DND-41 (cell line): ENCODE measurements around the gene SMARCC2.

Experiments used
- ATAC-seq: fragments of 200-7000 bp; cut with Tn5 transposase; 3 replicates; pipeline ENCODE4 v1.9.1; 2021; ENCODE audit warnings: low read depth; ENCODE audit not compliant: insufficient read depth
- DNase-seq: peaks from one replicate; pipeline ENCODE4 v3.0.0-alpha.2; 2020
- H2AFZ ChIP-seq: 2 replicates; pipeline ENCODE4 v1.6.0; 2012; ENCODE audit warnings: low read depth, low read length
- H3K27ac ChIP-seq: 2 replicates; pipeline ENCODE4 v1.5.1; 2012; ENCODE audit warnings: low read length, inconsistent platforms
- H3K27me3 ChIP-seq: fragments of 200-600 bp; sonication (generic); 2 replicates; pipeline ENCODE4 v1.6.0; 2012; ENCODE audit warnings: low read length, mild to moderate bottlenecking, inconsistent platforms; ENCODE audit not compliant: insufficient read depth, poor library complexity
- H3K36me3 ChIP-seq: 2 replicates; pipeline ENCODE4 v1.5.1; 2012; ENCODE audit warnings: low read length, inconsistent platforms; ENCODE audit not compliant: insufficient read depth
- H3K4me1 ChIP-seq: 2 replicates; pipeline ENCODE4 v1.5.1; 2012; ENCODE audit warnings: mild to moderate bottlenecking, low read length; ENCODE audit not compliant: insufficient read depth
- H3K4me2 ChIP-seq: 2 replicates; pipeline ENCODE4 v1.6.0; 2012; ENCODE audit warnings: mild to moderate bottlenecking, moderate library complexity, low read length, inconsistent platforms; ENCODE audit not compliant: insufficient read depth
- H3K4me3 ChIP-seq, 2 experiments: fragments of 200-600 bp in 1 of 2; shearing (Covaris generic) in 1 of 2; 2 replicates each; pipeline ENCODE4 v1.5.1; 2012 to 2016; ENCODE audit warnings: inconsistent platforms in 2 of 2, low read length in 2 of 2, mild to moderate bottlenecking in 2 of 2, low read depth in 1 of 2, moderate library complexity in 1 of 2
- H3K79me2 ChIP-seq: 2 replicates; pipeline ENCODE4 v1.6.0; 2012; ENCODE audit warnings: low read length, inconsistent platforms; ENCODE audit not compliant: insufficient read depth
- H3K9ac ChIP-seq: 2 replicates; pipeline ENCODE4 v1.6.0; 2012; ENCODE audit warnings: low read depth, mild to moderate bottlenecking, inconsistent platforms, low read length, moderate library complexity
- H3K9me3 ChIP-seq: 2 replicates; pipeline ENCODE4 v1.5.1; 2012; ENCODE audit warnings: low read length, moderate library complexity, mild to moderate bottlenecking, inconsistent platforms; ENCODE audit not compliant: insufficient read depth, severe bottlenecking
- H4K20me1 ChIP-seq: 2 replicates; pipeline ENCODE4 v1.6.0; 2012; ENCODE audit warnings: low read length; ENCODE audit not compliant: insufficient read depth
- CTCF ChIP-seq: IDR thresholded peaks from 2 replicates; pipeline ENCODE4 v1.5.1; 2012; ENCODE audit warnings: borderline replicate concordance, low read length, moderate library complexity, mild to moderate bottlenecking; ENCODE audit not compliant: poor library complexity, severe bottlenecking; ENCODE audit errors: extremely low read depth
- EZH2 ChIP-seq: IDR thresholded peaks from 3 replicates; pipeline ENCODE4 v1.6.1; 2012; ENCODE audit warnings: borderline replicate concordance, low read depth, mild to moderate bottlenecking, moderate library complexity, low read length, inconsistent platforms; ENCODE audit not compliant: severe bottlenecking

SMARCC2 gene

GRCh38 chr12:56188131-56188777, 1.0 kb downstream of the SMARCC2 start:
- H3K9me3 ChIP-seq: no peaks in the 10 kb centered on the region
- ATAC-seq (peak; percentile 16; the same call in 2 of the 3 replicates), DNase-seq (peak; percentile 48)
- H3K4me1 ChIP-seq: peaks cover 46% of the 10 kb centered on the region
- no peaks in the 10 kb centered on the region for H3K27me3 ChIP-seq
- H3K4me2 ChIP-seq: peak overlapping the region; percentile 77
- H3K36me3 ChIP-seq: peaks cover 47% of the 10 kb centered on the region
- H4K20me1 ChIP-seq: peaks cover 13% of the 10 kb centered on the region
- peak overlapping the region; percentile 79 for H3K9ac ChIP-seq
- peak overlapping the region; percentile 67 for H3K27ac ChIP-seq
- H2AFZ ChIP-seq: peak overlapping the region; percentile 57; the same call in 1 of the 2 replicates
- H3K4me3 ChIP-seq: peak overlapping the region; percentile 89 to 94; a peak in 3 of 4 replicates
- peaks cover 62% of the 10 kb centered on the region for H3K79me2 ChIP-seq
- TF ChIP-seq CTCF (no peak), EZH2 (no peak)

DNA sequence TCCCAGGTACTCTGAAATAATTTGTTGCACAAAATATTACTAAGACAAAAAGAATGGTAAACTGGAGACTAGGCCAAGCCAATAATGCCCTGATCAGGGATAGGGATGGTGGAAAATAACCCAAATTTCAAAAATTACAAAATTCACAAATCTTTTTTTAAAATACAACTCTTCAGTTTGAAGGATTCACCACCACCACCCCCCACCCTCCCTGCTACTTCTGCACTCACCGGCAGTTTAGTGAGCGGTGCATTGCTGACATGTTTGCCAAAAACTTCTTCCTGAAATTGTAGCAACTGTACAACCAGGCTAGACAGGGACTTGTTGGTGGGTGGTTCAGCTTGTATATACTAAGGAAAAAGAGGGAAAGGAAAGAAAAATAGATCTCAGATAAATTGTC, 2.3 kb downstream of the SMARCC2 start:
- H3K27me3 ChIP-seq: no peaks in the 10 kb centered on the region
- no peak overlapping the region for H2AFZ ChIP-seq
- peak overlapping the region; percentile 77 for H3K4me2 ChIP-seq
- H3K27ac ChIP-seq: no peak overlapping the region; the same call in 1 of the 2 replicates
- peaks cover 56% of the 10 kb centered on the region for H3K36me3 ChIP-seq
- TF ChIP-seq CTCF (no peak), EZH2 (no peak)
- H3K79me2 ChIP-seq: peaks cover 62% of the 10 kb centered on the region
- no peak for ATAC-seq
- H3K4me1 ChIP-seq: peaks cover 40% of the 10 kb centered on the region
- peaks cover 13% of the 10 kb centered on the region for H4K20me1 ChIP-seq
- H3K4me3 ChIP-seq: peak overlapping the region in 1 of 2 experiments; percentile 94; a peak in 1 of 4 replicates
- peak overlapping the region; percentile 79 for H3K9ac ChIP-seq
- no peak for DNase-seq
- H3K9me3 ChIP-seq: no peaks in the 10 kb centered on the region

GRCh38 chr12:56178347-56178746, 10.9 kb downstream of the SMARCC2 start:
- peaks cover 83% of the 10 kb centered on the region for H3K36me3 ChIP-seq

More at GRCh38 chr12:56178347-56178746, 10.9 kb downstream of the SMARCC2 start:
- no peak for DNase-seq
- no peaks in the 10 kb centered on the region for H3K79me2 ChIP-seq
- H3K27ac ChIP-seq: no peak overlapping the region
- ATAC-seq: no peak
- H3K9ac ChIP-seq: no peak overlapping the region
- H3K4me3 ChIP-seq: no peak overlapping the region
- no peak for TF ChIP-seq EZH2
- no peak for TF ChIP-seq CTCF
- H3K4me1 ChIP-seq: no peaks in the 10 kb centered on the region
- H4K20me1 ChIP-seq: no peaks in the 10 kb centered on the region
- no peak overlapping the region for H2AFZ ChIP-seq
- no peaks in the 10 kb centered on the region for H3K27me3 ChIP-seq
- no peaks in the 10 kb centered on the region for H3K9me3 ChIP-seq
- H3K4me2 ChIP-seq: no peak overlapping the region
